Heart left ventricle (tissue), 13 donors: ENCODE results near the gene MGARP.

Experiments
- CTCF ChIP-seq, 12 donors: fragments of 200-600 bp; sonication (generic) in 4 of 12; IDR thresholded peaks; one replicate each; pipeline versions ENCODE4 v1.5.0 to v1.8.0; 2018 to 2022; ENCODE audit warnings: antibody characterized with exemption in 12 of 12, mild to moderate bottlenecking in 5 of 12
- POLR2A ChIP-seq, 2 donors: fragments of 450-650 bp; IDR thresholded peaks; one replicate each; pipeline ENCODE4 v1.6.1; 2017; ENCODE audit warnings: antibody characterized with exemption in 2 of 2, mild to moderate bottlenecking in 2 of 2, moderate library complexity in 2 of 2
- donor health status: ischemic (EF 13 %, LVEDD 7.1; RV severe dilation, severe dysfunction).
- donor health status: DM: no; HTN: yes; CAD: no.
- donor health status: DM: no; HTN: no; CAD: no.
- donor health status: ischemic (EF 25% LVEDD 6.9; RV normal size, moderate dysfunction).
- donor health status: ischemic (EF 25% LVEDD 5.7; RV mildly dilated, moderate dysfunction).
- donor health status: ischemic (EF 35%, LVEDD 5.7; RV mildly dilated, moderate dysfunction).
- donor health status: nonischemic (EF 11% LVEDD 7.7; RV severe dilation, severe dysfunction).
- donor health status: DM: yes; HTN: yes; CAD: no.
- donor health status: PGD.
- donor health status: ischemic (EF 29% LVEDD 5.4; RV normal size, mild dysfunction).
- donor health status: nonischemic (EF 23%, LVEDD 6.1; RV moderate dilation, normal function).

DNA sequence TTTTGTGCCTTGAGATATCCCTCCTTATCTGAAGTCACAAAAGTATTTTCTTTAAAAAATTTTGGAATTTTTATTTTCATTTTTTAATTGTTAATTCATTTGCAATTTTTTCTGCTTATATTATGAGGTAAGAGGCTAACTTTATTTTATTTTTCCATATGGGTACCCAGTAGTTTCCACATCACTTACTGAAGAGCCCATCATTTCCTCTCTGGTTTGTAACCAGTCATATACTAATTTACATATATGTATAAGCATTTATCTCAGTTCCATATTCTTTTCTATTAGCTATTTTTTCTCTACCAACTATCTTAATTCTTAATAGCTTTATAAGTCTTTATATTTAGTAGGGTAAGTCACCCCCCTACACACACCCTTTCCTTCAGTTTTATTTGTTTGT is 27.0 kb downstream of the MGARP start:
- TF ChIP-seq CTCF (IDR thresholded peaks at IDR 0.05), result no peak
- no peak for TF ChIP-seq POLR2A (IDR thresholded peaks at IDR 0.05)
